Heart left ventricle (tissue), 13 donors: ENCODE results near the gene BRIP1.

Experiments
- CTCF ChIP-seq, 12 donors: fragments of 200-600 bp; sonication (generic) in 4 of 12; IDR thresholded peaks; one replicate each; pipeline versions ENCODE4 v1.5.0 to v1.8.0; 2018 to 2022; ENCODE audit warnings: antibody characterized with exemption in 12 of 12, mild to moderate bottlenecking in 5 of 12
- POLR2A ChIP-seq, 2 donors: fragments of 450-650 bp; IDR thresholded peaks; one replicate each; pipeline ENCODE4 v1.6.1; 2017; ENCODE audit warnings: antibody characterized with exemption in 2 of 2, mild to moderate bottlenecking in 2 of 2, moderate library complexity in 2 of 2
- donor health status: ischemic (EF 13 %, LVEDD 7.1; RV severe dilation, severe dysfunction).
- donor health status: DM: no; HTN: yes; CAD: no.
- donor health status: DM: no; HTN: no; CAD: no.
- donor health status: ischemic (EF 25% LVEDD 6.9; RV normal size, moderate dysfunction).
- donor health status: ischemic (EF 25% LVEDD 5.7; RV mildly dilated, moderate dysfunction).
- donor health status: ischemic (EF 35%, LVEDD 5.7; RV mildly dilated, moderate dysfunction).
- donor health status: nonischemic (EF 11% LVEDD 7.7; RV severe dilation, severe dysfunction).
- donor health status: DM: yes; HTN: yes; CAD: no.
- donor health status: PGD.
- donor health status: ischemic (EF 29% LVEDD 5.4; RV normal size, mild dysfunction).
- donor health status: nonischemic (EF 23%, LVEDD 6.1; RV moderate dilation, normal function).

- no peak for TF ChIP-seq CTCF (IDR thresholded peaks at IDR 0.05)
- no peak for TF ChIP-seq POLR2A (IDR thresholded peaks at IDR 0.05)
These were observed 8.8 kb upstream of the BRIP1 start for GRCh38 chr17:61872099-61872498.
